OCI-LY1 (cell line): ENCODE data around the gene EEFSEC.

Source experiments
- H2AFZ ChIP-seq: fragments of 200-600 bp; sonication (generic), shearing (Covaris generic); 2 replicates; pipeline ENCODE4 v1.6.0; 2014; ENCODE audit warnings: antibody characterized with exemption, mild to moderate bottlenecking, low read length
- H3F3A ChIP-seq: fragments of 200-600 bp; sonication (generic), shearing (Covaris generic); 2 replicates; pipeline ENCODE4 v1.6.0; 2014; ENCODE audit warnings: mild to moderate bottlenecking, antibody characterized with exemption, low read length, moderate library complexity; ENCODE audit not compliant: insufficient read depth
- H3K27ac ChIP-seq: fragments of 200-600 bp; sonication (generic); 2 replicates; pipeline ENCODE4 v1.5.1; 2014; ENCODE audit warnings: low read length, mixed run types, mild to moderate bottlenecking, low read depth; ENCODE audit not compliant: poor library complexity, severe bottlenecking
- H3K27me3 ChIP-seq: fragments of 200-600 bp; sonication (generic); 2 replicates; pipeline ENCODE4 v1.6.0; 2014; ENCODE audit warnings: antibody characterized with exemption, mild to moderate bottlenecking, low read length, moderate library complexity; ENCODE audit not compliant: insufficient read depth
- H3K36me3 ChIP-seq: fragments of 200-600 bp; sonication (generic); 2 replicates; pipeline ENCODE4 v1.6.1; 2014; ENCODE audit warnings: mild to moderate bottlenecking, antibody characterized with exemption, low read length, moderate library complexity, mixed read lengths; ENCODE audit not compliant: insufficient read depth
- H3K4me1 ChIP-seq: fragments of 200-600 bp; sonication (generic); 2 replicates; pipeline ENCODE4 v1.5.1; 2014; ENCODE audit warnings: mild to moderate bottlenecking, low read length, moderate library complexity; ENCODE audit not compliant: insufficient read depth, severe bottlenecking
- H3K4me2 ChIP-seq: fragments of 200-600 bp; sonication (generic), shearing (Covaris generic); 2 replicates; pipeline ENCODE4 v1.6.1; 2014; ENCODE audit warnings: low read length
- H3K4me3 ChIP-seq: fragments of 200-600 bp; sonication (generic); 2 replicates; pipeline ENCODE4 v1.5.1; 2014; ENCODE audit warnings: low read length, low read depth, mild to moderate bottlenecking, mixed read lengths; ENCODE audit not compliant: poor library complexity, severe bottlenecking
- H3K79me2 ChIP-seq: fragments of 200-600 bp; shearing (Covaris generic); 2 replicates; pipeline ENCODE4 v1.6.1; 2016; ENCODE audit warnings: mixed run types, low read length, mixed read lengths; ENCODE audit not compliant: insufficient read depth
- H3K9ac ChIP-seq: fragments of 200-600 bp; sonication (generic), shearing (Covaris generic); 2 replicates; pipeline ENCODE4 v1.6.1; 2014; ENCODE audit warnings: mild to moderate bottlenecking, low read length, mixed read lengths
- H3K9me2 ChIP-seq: fragments of 200-600 bp; sonication (generic), shearing (Covaris generic); 2 replicates; pipeline ENCODE4 v1.6.1; 2014; ENCODE audit warnings: low read depth, mild to moderate bottlenecking, low read length, mixed read lengths
- H3K9me3 ChIP-seq: fragments of 200-600 bp; shearing (Covaris generic); 2 replicates; pipeline ENCODE4 v1.6.1; 2014; ENCODE audit warnings: low read length, mixed read lengths
- H4K20me1 ChIP-seq: fragments of 200-600 bp; sonication (generic), shearing (Covaris generic); 2 replicates; pipeline ENCODE4 v1.6.0; 2016; ENCODE audit warnings: mild to moderate bottlenecking, low read length; ENCODE audit not compliant: insufficient read depth
- CTCF ChIP-seq: fragments of 200-600 bp; sonication (generic), shearing (Covaris generic); IDR thresholded peaks from 2 replicates; pipeline ENCODE4 v1.5.1; 2017; ENCODE audit warnings: mild to moderate bottlenecking, antibody characterized with exemption, low read length, moderate library complexity, mixed read lengths
- EZH2 ChIP-seq: fragments of 200-600 bp; sonication (generic), shearing (Covaris generic); IDR thresholded peaks from 2 replicates; pipeline ENCODE4 v1.8.0; 2017; ENCODE audit warnings: borderline replicate concordance, mixed run types, mild to moderate bottlenecking, antibody characterized with exemption, low read length, moderate library complexity, mixed read lengths

EEFSEC gene

DNA sequence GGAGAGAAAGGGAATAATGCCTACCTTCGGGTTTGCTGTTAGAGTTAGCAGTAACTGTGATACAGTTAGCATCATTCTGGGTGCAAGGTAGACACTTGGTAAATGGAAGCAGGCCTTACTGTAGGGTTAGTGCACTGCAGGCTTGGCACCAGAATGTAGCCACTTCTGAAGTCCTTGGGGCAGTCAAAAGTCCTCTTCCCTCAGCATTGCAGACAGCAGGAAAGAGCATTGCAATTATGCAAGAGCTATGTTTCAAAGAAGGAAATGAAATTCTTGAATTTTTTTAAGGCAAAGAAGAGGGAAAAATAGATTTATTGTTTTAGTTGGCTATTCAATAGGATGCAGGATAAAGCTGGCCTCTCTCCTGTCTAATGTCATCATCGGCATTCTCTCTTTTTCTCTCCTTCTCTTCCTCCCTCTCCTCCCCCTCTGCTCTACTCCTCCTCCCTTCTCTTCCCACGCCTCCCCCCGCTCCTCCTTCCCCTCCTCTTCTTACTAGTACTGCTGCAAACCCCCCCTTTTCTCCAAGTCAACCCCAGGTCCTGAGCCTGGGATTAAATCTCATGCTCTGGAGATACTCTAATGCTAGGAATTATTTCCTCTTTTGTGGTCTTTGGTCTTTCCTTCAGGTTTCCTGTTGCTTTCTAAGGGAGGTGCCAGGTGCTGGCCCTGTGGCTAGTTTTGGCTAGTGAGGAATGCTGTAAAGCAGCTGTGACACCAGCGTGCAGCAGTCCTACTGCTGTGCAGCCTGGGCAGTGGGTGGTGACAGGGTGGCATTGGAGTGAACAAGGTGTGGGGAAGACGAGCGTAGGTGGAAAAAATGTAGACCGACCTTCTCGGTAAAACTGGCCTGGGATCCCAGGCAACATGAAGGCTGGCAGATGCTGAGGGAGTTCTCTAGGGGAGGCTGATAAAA is 21.7 kb downstream of the EEFSEC start:
- Histone ChIP-seq H3K36me3 (no peaks in the 10 kb centered on the region), H3K9me3 (no peaks in the 10 kb centered on the region), H4K20me1 (no peaks in the 10 kb centered on the region), H3K4me3 (no peak overlapping the region), H3K9ac (no peak overlapping the region), H3K27me3 (no peaks in the 10 kb centered on the region), H3K4me2 (no peak overlapping the region), H3F3A (no peaks in the 10 kb centered on the region), H3K9me2 (no peaks in the 10 kb centered on the region), H3K4me1 (peaks cover 20% of the 10 kb centered on the region), H3K27ac (no peak overlapping the region), H2AFZ (no peak overlapping the region), H3K79me2 (no peaks in the 10 kb centered on the region; the same call in 1 of the 2 replicates)
- no peak for TF ChIP-seq EZH2
- no peak for TF ChIP-seq CTCF

DNA sequence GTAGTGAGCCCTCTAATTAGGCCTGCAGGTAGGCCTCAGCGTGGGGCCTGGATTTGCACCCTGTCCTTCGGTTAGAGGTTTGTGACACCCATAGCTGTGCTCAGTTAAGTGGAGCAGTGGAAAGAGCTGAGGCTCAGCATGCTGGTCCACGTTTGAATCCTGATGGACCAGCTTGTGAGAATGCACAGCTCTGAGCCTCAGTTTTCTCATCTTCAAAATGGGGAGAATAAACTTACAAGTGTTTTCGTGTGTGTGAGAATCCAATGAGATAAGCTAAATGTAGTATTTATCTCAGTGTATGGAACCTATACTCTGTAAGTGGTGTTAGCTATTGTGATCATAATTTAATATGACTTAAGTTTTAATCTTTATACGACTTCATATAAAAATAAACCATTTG is 22.5 kb downstream of the EEFSEC start:
- TF ChIP-seq EZH2, result no peak
- no peak for TF ChIP-seq CTCF
- peaks cover 24% of the 10 kb centered on the region for H3K4me1 ChIP-seq
- no peaks in the 10 kb centered on the region; the same call in 1 of the 2 replicates for H3K79me2 ChIP-seq
- H3K9me2 ChIP-seq, result no peaks in the 10 kb centered on the region
- no peaks in the 10 kb centered on the region for H3F3A ChIP-seq
- no peak overlapping the region for H2AFZ ChIP-seq
- no peaks in the 10 kb centered on the region for H4K20me1 ChIP-seq
- H3K4me2 ChIP-seq, result no peak overlapping the region
- H3K9ac ChIP-seq, result no peak overlapping the region
- H3K4me3 ChIP-seq, result no peak overlapping the region
- no peaks in the 10 kb centered on the region for H3K36me3 ChIP-seq
- no peaks in the 10 kb centered on the region for H3K27me3 ChIP-seq
- no peak overlapping the region for H3K27ac ChIP-seq
- no peaks in the 10 kb centered on the region for H3K9me3 ChIP-seq

DNA sequence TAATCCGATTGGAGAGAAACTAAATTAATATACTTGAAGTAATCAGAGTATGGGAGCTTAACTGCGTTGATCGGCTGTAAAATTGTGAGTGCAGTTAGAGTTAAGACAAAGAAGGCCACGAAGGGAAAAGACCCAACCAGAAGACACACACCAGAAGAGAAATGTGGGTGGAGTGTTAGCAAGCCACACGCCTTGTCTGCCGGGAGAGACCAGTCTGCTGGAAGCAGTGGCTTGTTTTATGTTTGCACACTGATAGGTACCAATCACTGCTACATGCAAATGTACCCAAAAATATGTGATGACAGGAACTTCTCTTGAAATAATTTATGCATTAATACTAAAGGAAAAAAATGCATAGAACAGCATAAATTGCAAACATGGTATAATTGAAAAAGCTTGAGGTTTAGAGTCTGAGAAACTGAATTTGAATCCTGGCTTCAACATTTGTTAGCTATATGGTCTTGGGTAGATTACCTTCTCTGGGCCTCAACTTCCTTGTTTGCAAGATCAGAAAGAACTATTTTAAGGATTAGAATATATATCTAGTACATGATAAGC is 23.1 kb downstream of the EEFSEC start:
- no peak overlapping the region for H3K4me3 ChIP-seq
- H3K4me2 ChIP-seq, result no peak overlapping the region
- H3K9me2 ChIP-seq, result no peaks in the 10 kb centered on the region
- TF ChIP-seq CTCF (no peak), EZH2 (no peak)
- no peaks in the 10 kb centered on the region for H3K27me3 ChIP-seq
- H3K9me3 ChIP-seq, result no peaks in the 10 kb centered on the region
- H4K20me1 ChIP-seq, result no peaks in the 10 kb centered on the region
- no peak overlapping the region for H3K9ac ChIP-seq
- H3K27ac ChIP-seq, result no peak overlapping the region
- no peak overlapping the region for H2AFZ ChIP-seq
- no peaks in the 10 kb centered on the region; the same call in 1 of the 2 replicates for H3K79me2 ChIP-seq
- H3K36me3 ChIP-seq, result no peaks in the 10 kb centered on the region
- peaks cover 24% of the 10 kb centered on the region for H3K4me1 ChIP-seq
- H3F3A ChIP-seq, result no peaks in the 10 kb centered on the region
